ENCODE measurements around the gene OR1L8.
A peak's percentile ranks its signal among the peaks of the same experiment; 100 is the strongest.
"Not testable (repeated sequence)": the region's sequence is repeated elsewhere in the genome, so short reads cannot be mapped to it uniquely, and the experiment has no call there.

OR1L8 gene, protein sequence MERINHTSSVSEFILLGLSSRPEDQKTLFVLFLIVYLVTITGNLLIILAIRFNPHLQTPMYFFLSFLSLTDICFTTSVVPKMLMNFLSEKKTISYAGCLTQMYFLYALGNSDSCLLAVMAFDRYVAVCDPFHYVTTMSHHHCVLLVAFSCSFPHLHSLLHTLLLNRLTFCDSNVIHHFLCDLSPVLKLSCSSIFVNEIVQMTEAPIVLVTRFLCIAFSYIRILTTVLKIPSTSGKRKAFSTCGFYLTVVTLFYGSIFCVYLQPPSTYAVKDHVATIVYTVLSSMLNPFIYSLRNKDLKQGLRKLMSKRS

DNA sequence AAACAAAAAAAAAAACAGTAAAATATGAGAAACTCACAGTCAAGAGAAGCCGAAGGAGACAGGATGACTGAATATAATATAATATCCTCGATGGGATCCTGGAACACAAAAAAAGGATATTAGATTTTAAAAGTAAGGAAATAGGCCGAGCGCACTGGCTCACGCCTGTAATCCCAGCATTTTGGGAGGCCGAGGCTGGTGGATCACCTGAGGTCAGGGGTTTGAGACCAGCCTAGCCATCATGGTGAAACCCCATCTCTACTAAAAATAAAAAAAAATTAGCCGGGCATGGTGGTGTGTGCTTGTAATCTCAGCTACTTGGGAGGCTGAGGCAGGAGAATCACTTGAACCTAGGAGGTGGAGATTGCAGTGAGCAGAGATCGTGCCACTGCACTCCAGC lies at the start of gene OR1L8:
Gene OR1L8, minus strand, starts transcription at position 101 of the 400 bp plus-strand sequence. CDS start 14,907 bp downstream, outside the sequence.
- not testable (repeated sequence) for DNase-seq (ENCODE audit: low read depth)

DNA sequence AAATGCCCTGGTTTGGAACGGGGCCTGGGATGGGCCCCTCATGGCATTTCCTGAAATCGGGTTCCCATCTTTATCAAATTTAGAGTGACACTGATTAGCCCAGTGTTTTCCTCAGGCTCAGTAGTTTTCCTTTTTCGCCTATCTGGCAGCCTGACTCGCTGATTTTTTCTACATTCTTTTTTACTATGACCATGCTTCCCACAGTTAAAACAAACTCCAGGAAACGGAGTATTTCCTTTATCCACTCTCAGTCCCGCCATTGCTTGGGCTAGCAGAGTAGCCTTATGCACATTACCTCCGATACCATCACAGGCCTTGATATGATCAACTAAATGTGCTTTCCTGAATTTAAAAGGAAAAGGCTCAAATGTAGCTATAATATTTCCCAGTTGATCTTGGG lies 36.8 kb upstream of the OR1L8 start:
- DNase-seq (ENCODE audit: low read depth): no peak

DNA sequence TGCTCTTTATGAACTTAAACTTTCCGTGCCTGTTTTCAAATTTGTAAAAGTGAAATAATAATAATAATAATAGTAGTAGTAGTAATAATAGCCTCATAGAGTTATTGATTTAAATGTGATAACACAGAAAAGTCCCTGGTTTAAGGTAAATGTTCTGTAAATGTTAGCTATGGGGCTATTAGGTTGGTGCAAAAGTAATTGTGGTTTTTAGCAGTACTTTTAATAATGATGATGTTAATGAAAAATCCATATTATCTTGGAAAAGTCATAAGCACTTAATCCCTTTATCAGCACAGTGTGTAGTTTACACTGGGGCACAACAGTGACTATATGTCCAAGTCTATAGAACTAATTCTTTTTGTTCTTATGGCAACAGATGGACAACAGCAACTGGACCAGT lies 31.2 kb upstream of the OR1L8 start, which contains the start of gene OR1Q1:
Gene OR1Q1, plus strand, starts transcription at position 377 of the 400 bp plus-strand sequence. Its CDS starts 0 bp downstream, at position 377.
- no peak for DNase-seq (ENCODE audit: low read depth)

DNA sequence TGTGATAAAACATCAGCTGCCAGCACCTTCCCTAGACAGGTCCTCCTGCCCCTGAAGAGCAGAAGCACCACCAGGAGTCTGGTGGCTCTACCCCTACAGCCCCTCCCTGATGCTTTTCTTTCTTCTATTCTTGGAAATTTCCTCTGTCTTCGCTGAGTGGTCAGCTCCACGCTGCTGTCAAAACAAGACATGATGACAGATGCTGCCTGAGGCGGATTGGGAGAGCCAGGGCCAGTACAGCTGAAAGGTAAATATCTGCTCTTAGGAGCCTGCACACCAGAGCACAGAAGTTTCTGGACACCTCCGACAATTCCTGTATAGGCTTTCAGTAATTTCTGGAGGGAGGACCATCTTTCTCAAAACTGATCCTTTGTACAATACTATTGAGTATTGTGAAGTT lies 26.6 kb upstream of the OR1L8 start:
- DNase-seq (ENCODE audit: low read depth): no peak

DNA sequence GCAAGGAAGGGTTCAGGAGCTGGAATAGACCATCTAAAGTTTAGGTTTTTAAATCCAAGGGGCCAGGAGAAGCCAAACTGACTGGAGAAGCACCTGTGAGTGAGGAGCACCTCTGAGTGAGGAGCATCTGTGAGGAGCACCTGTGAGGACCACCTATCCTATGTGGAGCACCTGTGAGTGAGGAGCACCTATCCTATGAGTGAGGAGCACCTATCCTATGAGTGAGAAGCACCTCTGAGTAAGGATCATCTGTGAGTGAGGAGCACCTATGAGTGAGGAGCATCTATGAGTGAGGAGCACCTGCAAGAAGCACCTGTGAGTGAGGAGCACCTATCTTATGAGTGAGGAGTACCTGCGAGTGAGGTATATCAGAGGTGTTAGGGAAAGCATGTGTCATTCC lies 23.4 kb upstream of the OR1L8 start:
- no peak for DNase-seq (ENCODE audit: low read depth)

DNA sequence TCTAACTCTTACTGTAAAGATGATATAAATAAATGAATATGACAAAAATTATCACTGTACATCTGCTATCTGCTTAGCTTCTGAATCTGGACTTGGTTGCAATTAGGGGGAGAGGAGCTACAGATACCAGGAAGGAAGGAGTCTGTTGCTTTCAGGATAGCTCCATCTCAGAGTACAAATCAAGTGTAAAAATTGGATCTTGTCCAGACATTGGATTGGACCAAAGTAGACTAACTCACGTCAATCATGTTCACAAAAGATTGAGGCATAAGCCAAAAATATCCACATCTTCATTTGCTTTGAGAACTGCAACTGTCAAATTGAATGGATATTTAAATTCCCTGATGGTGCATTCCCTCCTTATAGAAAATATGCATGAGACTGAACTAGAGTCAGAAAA lies 22.5 kb upstream of the OR1L8 start:
- no peak for DNase-seq (ENCODE audit: low read depth)

DNA sequence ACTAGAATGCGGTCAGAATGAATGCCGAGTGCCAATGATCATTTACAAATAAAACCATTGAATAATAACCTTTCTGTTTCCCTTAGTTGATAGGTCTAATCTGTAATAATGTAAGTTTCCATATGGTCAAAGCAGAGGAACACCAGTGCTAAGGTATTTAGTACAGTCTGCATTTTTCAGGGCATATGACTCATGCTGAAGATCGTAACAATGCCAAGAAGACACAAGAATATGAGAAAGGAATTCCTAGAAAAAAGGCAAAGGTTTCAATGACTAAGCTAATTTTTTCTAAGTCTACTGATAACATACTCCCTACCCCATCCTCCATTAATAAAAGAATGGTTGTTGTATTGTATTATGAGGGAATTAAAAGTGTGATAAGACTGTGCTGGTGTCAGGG lies 2.8 kb downstream of the OR1L8 start:
- peak; percentile 4 for DNase-seq (ENCODE audit: low read depth)

DNA sequence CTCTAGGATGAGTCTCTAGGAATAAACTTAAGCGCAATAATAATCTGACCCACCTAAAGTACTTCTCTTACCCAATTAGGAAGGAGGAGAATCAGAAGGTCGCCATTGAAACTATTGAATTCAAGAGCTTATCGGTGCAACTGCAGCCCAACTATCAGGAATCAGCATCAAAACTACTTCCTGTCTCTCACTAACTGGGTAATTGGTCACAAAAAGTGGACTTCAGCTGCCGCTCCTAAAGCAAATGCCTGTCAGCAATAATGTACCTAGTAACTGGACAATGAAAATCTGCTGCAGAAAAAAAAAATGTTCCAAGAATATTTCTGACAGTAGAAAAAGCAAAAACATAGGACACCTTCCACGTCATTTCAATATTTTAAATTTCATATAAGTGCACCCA lies 3.3 kb downstream of the OR1L8 start:
- no peak for DNase-seq (ENCODE audit: low read depth)

DNA sequence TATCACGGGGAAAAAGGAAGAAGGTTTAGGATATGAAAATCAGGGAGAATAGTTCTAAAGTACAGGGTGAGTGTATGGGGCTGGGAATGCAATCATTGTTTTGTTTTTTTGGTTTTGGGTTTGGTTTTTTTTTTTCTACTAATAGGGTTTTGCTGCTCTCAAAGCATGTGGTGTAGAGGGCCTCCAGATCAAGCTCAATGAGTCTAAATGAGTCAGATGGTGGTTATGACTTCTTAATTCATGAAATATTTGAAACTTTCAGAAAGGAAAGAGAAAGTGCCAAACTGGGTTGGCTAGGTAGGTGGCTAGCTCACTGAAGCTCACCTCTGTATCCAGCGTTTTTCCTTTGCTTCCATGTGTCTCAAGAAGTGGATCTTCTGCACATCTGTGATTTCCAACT lies 10.7 kb downstream of the OR1L8 start:
- DNase-seq (ENCODE audit: low read depth): no peak

DNA sequence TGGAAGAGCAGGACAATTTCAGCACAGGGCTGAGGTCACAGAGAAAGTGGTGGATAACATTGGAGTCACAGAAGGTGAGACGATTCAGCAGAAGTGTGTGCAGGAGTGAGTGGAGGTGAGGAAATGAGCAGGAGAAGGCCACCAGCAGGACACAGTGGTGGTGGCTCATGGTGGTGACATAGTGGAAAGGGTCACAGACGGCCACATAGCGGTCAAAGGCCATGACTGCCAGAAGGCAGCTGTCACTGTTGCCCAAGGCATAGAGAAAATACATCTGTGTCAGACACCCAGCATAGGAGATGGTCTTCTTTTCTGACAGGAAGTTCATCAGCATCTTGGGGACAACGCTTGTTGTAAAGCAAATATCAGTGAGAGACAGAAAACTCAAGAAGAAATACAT lies 15.3 kb downstream of the OR1L8 start:
- DNase-seq (ENCODE audit: low read depth): no peak

DNA sequence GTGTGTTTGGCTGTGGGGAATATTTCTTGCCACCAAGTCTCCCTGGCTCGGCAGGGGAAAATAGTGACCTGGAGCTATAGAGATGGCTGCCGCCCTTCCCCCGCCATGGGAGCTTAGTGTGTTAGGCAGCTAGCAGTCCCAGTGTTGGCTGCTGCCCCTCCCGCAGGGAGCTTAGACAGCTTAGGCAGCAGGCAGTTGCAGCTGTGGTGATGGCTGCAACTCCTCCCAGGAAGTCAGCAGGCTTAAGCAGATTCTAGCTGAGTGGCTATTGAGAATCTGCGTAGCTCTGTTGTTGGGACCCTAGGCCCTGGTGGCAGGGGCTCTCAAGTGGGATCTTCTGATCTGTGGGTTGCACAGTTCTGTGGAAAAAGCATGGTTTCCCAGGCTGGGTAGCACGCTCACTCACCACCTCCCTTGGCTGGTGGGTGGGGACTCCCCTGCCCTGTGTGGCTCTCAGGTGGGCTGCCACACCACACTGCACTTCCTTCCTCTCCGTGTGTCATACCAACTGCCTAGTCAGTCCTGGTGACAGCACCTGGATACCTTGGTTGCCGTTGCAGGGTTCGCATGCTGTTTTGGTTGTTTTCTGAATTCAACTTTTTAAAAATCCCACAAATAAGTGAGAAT lies 20.9 kb downstream of the OR1L8 start:
- no peak for DNase-seq (ENCODE audit: low read depth)

DNA sequence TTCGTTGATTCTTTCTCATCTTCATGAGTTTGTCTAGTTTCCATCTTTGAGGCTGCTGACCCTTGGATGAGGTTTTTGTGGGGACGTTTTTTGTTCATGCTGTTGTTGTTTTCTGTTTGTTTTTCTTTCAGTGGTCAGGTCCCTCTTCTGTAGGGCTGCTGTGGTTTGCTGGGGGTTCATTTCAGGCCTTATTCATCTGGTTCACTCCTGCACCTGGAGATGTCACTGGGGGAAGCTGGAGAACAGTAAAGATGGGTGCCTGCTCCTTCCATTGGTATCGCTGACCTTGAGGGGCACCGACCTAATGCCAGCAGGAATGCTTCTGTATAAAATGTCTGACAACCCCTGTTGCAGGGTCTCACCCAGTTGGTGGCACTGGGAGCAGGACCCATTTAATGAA lies 21.7 kb downstream of the OR1L8 start:
- DNase-seq (ENCODE audit: low read depth): no peak

DNA sequence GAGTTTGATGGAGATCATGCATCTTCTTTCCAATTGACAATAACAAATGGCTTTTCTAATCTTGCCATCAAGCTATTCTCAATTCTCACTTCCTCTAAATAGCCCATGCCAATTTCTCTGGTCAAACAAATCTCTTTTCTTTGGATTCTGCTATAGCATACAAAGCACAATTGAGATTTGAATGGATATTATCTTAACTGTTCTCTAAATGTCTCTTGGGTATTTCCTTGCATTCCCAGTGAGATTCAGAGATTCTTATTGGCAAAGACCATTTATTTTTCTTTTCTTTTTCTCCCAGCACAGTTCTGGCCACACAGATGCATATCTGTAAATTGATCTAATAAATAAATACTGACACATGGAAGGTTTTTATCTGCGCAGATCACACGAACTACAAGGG lies 30.4 kb downstream of the OR1L8 start, which contains the start of gene OR1N2:
Gene OR1N2, plus strand, starts transcription at position 301 of the 400 bp plus-strand sequence. CDS start 100 bp downstream, outside the sequence.
- no peak for DNase-seq (ENCODE audit: low read depth)

DNA sequence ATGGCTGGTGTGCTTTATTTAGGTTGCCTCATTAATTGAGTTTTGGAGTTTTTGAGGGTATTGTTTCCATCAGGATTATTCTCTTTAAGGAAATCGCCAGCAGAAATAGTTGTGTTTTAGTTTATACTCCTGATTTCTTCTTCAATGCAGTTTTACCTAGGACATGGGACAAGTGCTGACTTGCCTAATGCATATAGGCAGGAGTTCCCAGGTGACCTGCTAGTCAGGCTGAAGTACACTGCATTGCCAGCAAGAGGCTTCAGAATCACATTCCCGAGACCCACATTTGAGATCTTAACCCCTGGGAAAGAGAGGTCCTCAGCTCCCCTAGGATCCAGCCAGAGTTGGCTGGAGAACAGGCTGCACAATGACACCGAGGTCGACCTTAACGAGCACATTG lies 31.8 kb downstream of the OR1L8 start:
- no peak for DNase-seq (ENCODE audit: low read depth)

DNA sequence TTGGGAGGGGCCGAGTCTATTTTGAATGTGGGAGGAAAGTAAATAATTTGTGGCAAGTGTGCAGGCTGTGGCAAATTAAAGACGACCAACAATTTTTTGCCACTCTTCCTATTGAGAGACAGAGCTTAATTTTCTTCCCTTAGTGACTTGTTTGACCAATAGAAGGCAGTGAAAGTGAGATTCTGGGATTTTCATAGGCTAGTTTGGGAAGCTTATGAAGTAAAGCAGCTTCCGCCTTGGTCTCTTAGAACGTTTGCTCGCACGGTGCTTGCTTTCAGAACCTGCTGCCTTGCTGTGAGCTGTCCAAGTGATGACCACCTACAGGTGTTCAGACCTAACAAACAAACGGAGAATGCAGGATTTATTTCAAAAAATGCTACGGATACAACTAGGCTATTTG lies 37.0 kb downstream of the OR1L8 start:
- DNase-seq (ENCODE audit: low read depth): no peak

DNA sequence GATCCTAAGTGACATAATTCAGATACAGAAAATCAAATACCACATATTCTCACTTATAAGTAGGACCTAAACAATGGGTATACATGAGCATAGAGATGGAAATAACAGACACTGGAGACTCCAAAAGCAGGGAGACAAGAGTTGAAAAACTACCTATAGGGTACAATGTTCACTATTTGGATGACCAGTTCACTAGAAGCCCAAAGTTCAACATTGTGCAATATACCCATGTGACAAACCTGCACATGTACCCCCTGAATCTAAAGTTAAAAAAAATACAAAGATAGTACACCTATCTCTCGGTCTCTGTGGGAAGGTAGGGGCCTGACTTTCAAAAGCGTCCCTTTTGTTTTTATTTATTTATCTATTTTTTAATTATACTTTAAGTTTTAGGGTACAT lies 44.4 kb downstream of the OR1L8 start:
- no peak for DNase-seq (ENCODE audit: low read depth)

DNA sequence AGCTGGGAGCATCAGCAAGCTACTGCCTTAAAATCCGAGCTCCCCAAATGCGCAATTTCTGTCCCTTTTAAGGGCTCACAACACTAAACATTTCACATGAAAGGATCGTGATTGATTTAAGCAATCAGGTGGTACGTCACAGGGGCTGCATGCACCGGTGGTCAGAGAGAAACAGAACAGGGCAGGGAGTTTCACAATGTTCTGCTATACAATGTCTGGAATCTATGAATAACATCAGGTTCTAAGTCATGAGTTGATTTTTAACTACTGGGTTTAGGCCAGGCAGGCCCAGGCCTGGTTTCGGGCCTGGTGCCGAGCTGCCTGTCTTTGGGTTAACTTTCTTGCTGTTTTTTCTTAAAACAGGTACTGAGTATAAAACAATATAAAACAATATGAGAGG lies 46.1 kb downstream of the OR1L8 start:
- DNase-seq (ENCODE audit: low read depth): not testable (repeated sequence)

DNA sequence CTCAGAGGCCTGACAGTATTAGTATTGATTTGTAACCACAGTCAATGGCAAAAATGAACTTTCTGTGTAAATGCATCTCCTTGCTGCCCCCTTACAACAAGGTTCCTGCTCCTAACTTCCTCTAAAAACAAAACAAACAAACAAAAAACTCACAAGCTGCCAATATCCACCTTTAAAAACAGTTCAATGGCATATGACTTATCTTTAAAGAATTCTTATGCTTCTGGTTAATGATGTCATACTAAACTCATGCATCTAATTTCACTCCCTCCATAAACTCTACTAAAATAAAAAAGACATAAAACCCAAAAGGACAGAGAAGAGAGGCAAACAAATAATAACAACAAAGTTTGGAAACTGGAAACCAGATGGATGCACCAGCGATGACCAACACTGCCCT lies 47.0 kb downstream of the OR1L8 start:
- DNase-seq (ENCODE audit: low read depth): no peak

DNA sequence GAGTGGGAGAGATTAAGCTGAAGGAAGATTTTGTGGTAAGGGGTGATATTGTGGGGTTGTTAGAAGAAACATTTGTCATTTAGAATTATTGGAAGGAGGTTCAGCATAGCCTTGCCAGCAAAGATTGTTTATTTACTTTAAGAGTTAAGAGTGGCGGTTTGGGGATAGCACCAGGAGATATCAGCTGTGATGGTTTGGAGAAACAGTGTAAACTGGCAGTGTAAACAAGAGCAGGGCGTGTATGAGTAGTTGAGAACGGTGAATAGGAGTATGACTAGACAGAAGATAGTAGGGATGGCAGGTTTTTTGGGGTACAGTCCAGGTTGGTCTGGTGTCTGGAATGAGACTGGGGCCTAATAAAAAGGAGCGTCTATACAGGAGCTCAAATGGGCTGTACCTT lies 52.0 kb downstream of the OR1L8 start:
- DNase-seq (ENCODE audit: low read depth): not testable (repeated sequence)

DNA sequence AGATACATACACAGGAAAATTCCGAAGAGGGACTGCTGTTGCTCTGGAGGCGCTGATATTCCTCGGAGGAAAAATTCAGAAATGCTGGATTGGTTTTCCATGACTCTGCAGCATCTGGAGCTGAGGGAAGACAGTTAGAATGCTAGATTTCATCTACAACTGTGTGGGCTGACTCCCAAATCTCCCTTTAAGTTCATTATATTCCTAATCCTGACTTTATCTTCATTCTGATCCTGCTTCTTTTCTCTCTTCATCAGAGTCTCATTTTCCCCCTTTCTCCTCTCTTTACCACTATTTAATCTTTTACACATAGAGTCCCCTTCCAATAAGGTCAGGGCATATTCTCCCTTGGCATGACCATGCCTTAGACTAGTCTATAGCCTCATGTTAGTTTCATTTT lies 56.0 kb downstream of the OR1L8 start, which contains the start of gene OR1N1:
Gene OR1N1, minus strand, starts transcription at position 101 of the 400 bp plus-strand sequence. Its CDS starts 0 bp downstream, at position 101.
- DNase-seq (ENCODE audit: low read depth): no peak

DNA sequence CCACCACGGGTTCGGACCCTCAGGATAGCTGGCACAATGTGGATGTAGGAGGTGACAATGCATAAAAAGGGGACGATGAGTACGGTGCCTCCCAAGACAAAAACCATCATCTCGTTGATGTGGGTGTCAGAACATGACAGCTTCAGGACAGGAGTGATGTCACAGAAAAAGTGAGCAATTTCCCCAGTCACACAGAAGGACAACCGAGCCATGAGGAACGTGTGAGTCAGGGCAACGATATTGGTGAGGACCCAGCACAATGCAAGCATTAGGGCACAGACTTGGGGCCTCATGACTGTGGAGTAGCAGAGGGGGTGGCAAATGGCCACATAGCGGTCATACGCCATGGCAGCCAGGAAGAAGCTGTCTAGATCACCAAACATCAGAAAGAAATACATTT lies 56.6 kb downstream of the OR1L8 start:
- DNase-seq (ENCODE audit: low read depth): no peak

DNA sequence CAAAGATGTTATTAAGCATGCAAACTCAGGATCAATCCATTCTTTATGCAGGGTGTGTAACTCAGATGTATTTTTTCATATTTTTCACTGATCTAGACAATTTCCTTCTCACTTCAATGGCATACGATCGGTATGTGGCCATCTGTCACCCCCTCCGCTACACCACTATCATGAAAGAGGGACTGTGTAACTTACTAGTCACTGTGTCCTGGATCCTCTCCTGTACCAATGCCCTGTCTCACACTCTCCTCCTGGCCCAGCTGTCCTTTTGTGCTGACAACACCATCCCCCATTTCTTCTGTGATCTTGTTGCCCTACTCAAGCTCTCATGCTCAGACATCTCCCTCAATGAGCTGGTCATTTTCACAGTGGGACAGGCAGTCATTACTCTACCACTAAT lies 63.8 kb downstream of the OR1L8 start:
- no peak for DNase-seq (ENCODE audit: low read depth)

DNA sequence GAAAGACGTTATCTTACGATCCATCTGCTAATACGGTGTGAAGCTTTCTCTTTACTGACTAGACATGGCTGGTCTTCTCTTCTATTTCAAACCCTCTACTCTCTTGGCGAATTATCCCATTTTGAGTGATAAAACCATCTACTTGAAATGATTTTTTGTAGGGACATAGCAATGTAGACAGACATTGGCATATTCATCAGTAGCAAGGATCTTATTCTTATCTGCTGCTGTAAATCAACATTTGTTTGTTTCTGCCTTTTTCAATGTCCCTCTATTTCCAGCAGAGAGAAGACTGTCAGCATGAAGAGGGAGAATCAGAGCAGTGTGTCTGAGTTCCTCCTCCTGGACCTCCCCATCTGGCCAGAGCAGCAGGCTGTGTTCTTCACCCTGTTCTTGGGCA lies 64.3 kb downstream of the OR1L8 start, which contains the start of gene OR1J4:
Gene OR1J4, plus strand, starts transcription at position 301 of the 400 bp plus-strand sequence. Its CDS starts 0 bp downstream, at position 301.
- no peak for DNase-seq (ENCODE audit: low read depth)
